T-cell (primary cell): ENCODE results near the gene KIF3C. TPM values are rescaled to one million over a fixed set of nuclear protein-coding genes. Genes with fewer than 3 reads are reported as not detected.
"Not testable (repeated sequence)": the region's sequence is repeated elsewhere in the genome, so short reads cannot be mapped to it uniquely, and the experiment has no call there.

Experiments
- ATAC-seq, 4 experiments: fragments of 200-7000 bp in 3 of 4; fragments of 150-1000 bp in 1 of 4; cut with Tn5 transposase; replicated peaks in 1 of 4; 1 replicate in 3 of 4; 2 replicates in 1 of 4; pipeline ENCODE4 v1.10.0; 2021; ENCODE audit warnings: moderate library complexity in 3 of 4, mild to moderate bottlenecking in 2 of 4, moderate number of reproducible peaks in 1 of 4
- CTCF ChIA-PET, 2 donors: fragments of 300-600 bp; sonication (Branson Sonifier 250); formaldehyde crosslinking; loops; one replicate each; lab custom pipeline; 2022; ENCODE audit warnings: antibody characterized with exemption in 2 of 2; lab: Charles Lee
- POLR2A ChIA-PET, 2 donors: fragments of 300-600 bp; sonication (Branson Sonifier 250); formaldehyde crosslinking; loops; one replicate each; lab custom pipeline; 2022; ENCODE audit warnings: antibody characterized with exemption in 2 of 2; lab: Charles Lee
- DNase-seq, 35 experiments: peaks; one replicate each; pipeline versions ENCODE4 v3.0.0 to v3.0.0-alpha.2; 2013 to 2023
- H3K27ac ChIP-seq: one replicate; pipeline ENCODE4 v1.5.1; 2013; ENCODE audit warnings: low read length
- H3K27me3 ChIP-seq, 2 experiments: replicated peaks in 1 of 2; 1 replicate in 1 of 2; 2 replicates in 1 of 2; pipeline versions ENCODE4 v1.6.1 to v1.7.0; 2013; ENCODE audit warnings: low read length in 1 of 2, mixed read lengths in 1 of 2; ENCODE audit not compliant: control insufficient read depth in 2 of 2, insufficient read depth in 2 of 2; ENCODE audit errors: extremely low read depth in 1 of 2
- H3K36me3 ChIP-seq, 2 donors: 1 replicate in 1 of 2; 2 replicates in 1 of 2; pipeline versions ENCODE4 v1.6.1 to v1.7.0; 2013; ENCODE audit warnings: low read length in 1 of 2; ENCODE audit not compliant: control insufficient read depth in 2 of 2, insufficient read depth in 1 of 2; ENCODE audit errors: extremely low read depth in 1 of 2
- H3K4me1 ChIP-seq, 2 experiments: 1 replicate in 1 of 2; 2 replicates in 1 of 2; pipeline versions ENCODE4 v1.6.1 to v1.7.0; 2013; ENCODE audit warnings: low read length in 2 of 2, mixed read lengths in 1 of 2; ENCODE audit not compliant: insufficient read depth in 2 of 2, control insufficient read depth in 1 of 2; ENCODE audit errors: extremely low read depth in 1 of 2
- H3K4me3 ChIP-seq, 2 donors: 1 replicate in 1 of 2; 2 replicates in 1 of 2; pipeline versions ENCODE4 v1.5.1 to v1.7.0; 2013; ENCODE audit warnings: mild to moderate bottlenecking in 2 of 2, low read length in 1 of 2, moderate library complexity in 1 of 2; ENCODE audit not compliant: control insufficient read depth in 1 of 2; ENCODE audit errors: extremely low read depth in 1 of 2
- H3K9me3 ChIP-seq: 2 replicates; pipeline ENCODE4 v1.7.0; 2013
- H3K27ac Mint-ChIP-seq, 2 donors: one replicate each; pipeline ENCODE4 v1.8.0; 2020 to 2021; ENCODE audit warnings: mild to moderate bottlenecking in 2 of 2, mixed read lengths in 2 of 2
- H3K27me3 Mint-ChIP-seq, 2 donors: one replicate each; pipeline ENCODE4 v1.8.0; 2021 to 2022; ENCODE audit warnings: mixed read lengths in 2 of 2
- H3K36me3 Mint-ChIP-seq: one replicate; pipeline ENCODE4 v1.8.0; 2021; ENCODE audit warnings: mixed read lengths
- H3K4me1 Mint-ChIP-seq, 3 donors: one replicate each; pipeline ENCODE4 v1.8.0; 2020 to 2022; ENCODE audit warnings: mixed read lengths in 3 of 3, mild to moderate bottlenecking in 1 of 3
- H3K4me3 Mint-ChIP-seq, 3 donors: one replicate each; pipeline ENCODE4 v1.8.0; 2020 to 2022; ENCODE audit warnings: mild to moderate bottlenecking in 3 of 3, mixed read lengths in 3 of 3, moderate library complexity in 3 of 3
- H3K9me3 Mint-ChIP-seq, 3 donors: one replicate each; pipeline ENCODE4 v1.8.0; 2020 to 2022; ENCODE audit warnings: mixed read lengths in 3 of 3
- WGBS: methylation state at CpG from one replicate; pipeline ENCODE4 v1.1.5; 2013; ENCODE audit warnings: missing lambda C conversion rate; ENCODE audit not compliant: insufficient coverage; 5-methylcytosine and 5-hydroxymethylcytosine counted together
- total RNA-seq, 35 experiments: library from RNA in 6 of 35; stranded (reverse) in 6 of 35; fragments of 120-200 nt in 1 of 35; gene quantifications; one replicate each; pipeline versions ENCODE4 v1.2.1 to v1.2.4 and lab custom pipeline; 2013 to 2026

The KIF3C gene
- total RNA-seq, 5 donors from 2014 or later (not counting 1 experiment from before 2014, with no cell fraction given), result 3.3 to 8.6 (median 6.9) TPM

DNA sequence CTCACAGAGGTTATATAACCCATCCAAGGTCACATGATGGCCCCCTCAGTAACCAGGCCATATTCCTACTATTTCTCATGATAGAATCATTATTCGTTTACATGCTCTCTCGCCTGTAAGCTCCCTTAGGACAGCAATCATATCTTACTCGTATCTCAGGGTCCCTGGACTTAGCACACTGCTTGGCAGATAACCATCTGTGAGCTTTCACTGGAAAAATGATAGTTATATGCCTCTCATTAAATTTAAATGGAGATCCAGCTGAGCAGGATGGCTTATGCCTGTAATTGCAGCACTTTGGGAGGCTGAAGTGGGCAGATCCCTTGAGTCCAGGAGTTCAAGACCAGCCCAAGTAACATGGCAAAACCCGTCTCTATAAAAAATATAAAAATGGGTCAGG lies 21.9 kb downstream of the KIF3C start:
- Mint-ChIP-seq H3K27ac (no peak overlapping the region), H3K4me1 (peaks cover 13 to 16% (median 15%) of the 10 kb centered on the region in 3 donors), H3K27me3 (no peaks in the 10 kb centered on the region), H3K9me3 (no peaks in the 10 kb centered on the region), H3K4me3 (no peak overlapping the region), H3K36me3 (no peaks in the 10 kb centered on the region)
- WGBS, result 98% methylated on average over 4 of the region's 4 CpGs
- ATAC-seq, result no peak
- POLR2A ChIA-PET, result interaction anchor here in 1 of 2 donors (0.6 kb wide), 1 partner anchor 10 kb away, joined by 13 read pairs; no protein-coding TSS in a partner anchor
- DNase-seq, result no peak
- H3K27me3 ChIP-seq, result no peaks in the 10 kb centered on the region
- no peaks in the 10 kb centered on the region for H3K9me3 ChIP-seq
- CTCF ChIA-PET, result interaction anchor here in 1 of 2 donors (0.5 to 0.6 kb wide), 3 partner anchors 10 to 11 kb away, joined by 4 to 8 read pairs (median 4); no protein-coding TSS in a partner anchor
- no peak overlapping the region for H3K4me3 ChIP-seq
- no peaks in the 10 kb centered on the region for H3K36me3 ChIP-seq
- H3K4me1 ChIP-seq, result peaks cover 3 to 7% of the 10 kb centered on the region in 2 experiments
- H3K27ac ChIP-seq, result no peak overlapping the region

DNA sequence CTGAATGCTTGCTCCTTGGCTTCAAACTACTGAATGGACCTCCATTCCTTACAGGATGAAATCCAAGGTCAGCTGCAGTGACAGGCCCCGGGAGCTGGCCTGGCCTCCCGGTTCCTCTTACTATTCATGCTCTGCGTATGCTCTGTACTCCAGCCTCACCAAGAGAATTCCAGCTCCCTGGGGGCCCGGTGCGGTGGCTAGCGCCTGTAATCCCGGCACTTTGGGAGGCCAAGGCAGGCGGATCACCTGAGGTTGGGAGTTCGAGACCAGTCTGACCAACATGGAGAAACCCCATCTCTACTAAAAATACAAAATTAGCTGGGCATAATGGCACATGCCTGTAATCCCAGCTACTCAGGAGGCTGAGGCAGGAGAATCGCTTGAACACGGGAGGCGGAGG lies 23.7 kb downstream of the KIF3C start:
- H3K27me3 ChIP-seq, CTCF ChIA-PET, ATAC-seq, DNase-seq, H3K4me3 Mint-ChIP-seq, H3K4me3 ChIP-seq, H3K27ac Mint-ChIP-seq, H3K27ac ChIP-seq, H3K9me3 Mint-ChIP-seq, H3K27me3 Mint-ChIP-seq, H3K36me3 Mint-ChIP-seq, H3K36me3 ChIP-seq, POLR2A ChIA-PET, H3K9me3 ChIP-seq, H3K4me1 ChIP-seq: not testable (repeated sequence)
- peaks cover 13 to 16% (median 15%) of the 10 kb centered on the region in 3 donors for H3K4me1 Mint-ChIP-seq
- 95% methylated on average over 3 of the region's 12 CpGs for WGBS

DNA sequence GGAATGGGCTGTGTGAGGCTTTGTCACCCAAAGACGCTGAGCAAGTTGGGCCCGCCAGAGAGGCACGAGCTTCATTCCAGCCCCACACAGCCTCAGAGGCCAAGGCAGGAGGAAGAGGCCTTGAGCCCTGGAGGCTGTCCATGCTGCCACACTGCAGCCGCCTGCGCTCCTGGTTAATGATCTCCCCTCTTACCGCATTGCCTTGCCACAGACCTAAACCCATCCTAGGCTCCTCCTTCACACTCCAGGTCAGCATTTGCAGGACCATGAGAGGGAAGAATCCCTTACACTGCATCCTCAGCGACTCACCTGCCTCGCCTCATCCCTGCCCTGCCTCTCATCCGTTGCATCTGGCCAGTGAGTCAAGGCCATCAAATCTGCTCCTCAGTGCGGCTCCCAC lies 24.6 kb downstream of the KIF3C start:
- DNase-seq, result no peak
- WGBS, result 91% methylated on average over 10 of the region's 10 CpGs
- Histone ChIP-seq H3K9me3 (no peaks in the 10 kb centered on the region), H3K36me3 (no peaks in the 10 kb centered on the region), H3K4me1 (peaks cover 3 to 7% of the 10 kb centered on the region in 2 experiments), H3K4me3 (no peak overlapping the region), H3K27me3 (no peaks in the 10 kb centered on the region), H3K27ac (no peak overlapping the region)
- POLR2A ChIA-PET, result no interaction called here
- ATAC-seq, result no peak
- H3K27me3 Mint-ChIP-seq, result no peaks in the 10 kb centered on the region
- H3K4me3 Mint-ChIP-seq, result no peak overlapping the region
- CTCF ChIA-PET, result interaction anchor here in 1 of 2 donors (0.9 to 1.0 kb wide), 2 partner anchors 106 to 226 kb away, joined by 3 read pairs; no protein-coding TSS in a partner anchor
- peaks cover 13 to 16% (median 15%) of the 10 kb centered on the region in 3 donors for H3K4me1 Mint-ChIP-seq
- no peaks in the 10 kb centered on the region for H3K36me3 Mint-ChIP-seq
- H3K27ac Mint-ChIP-seq, result no peak overlapping the region
- no peaks in the 10 kb centered on the region for H3K9me3 Mint-ChIP-seq

DNA sequence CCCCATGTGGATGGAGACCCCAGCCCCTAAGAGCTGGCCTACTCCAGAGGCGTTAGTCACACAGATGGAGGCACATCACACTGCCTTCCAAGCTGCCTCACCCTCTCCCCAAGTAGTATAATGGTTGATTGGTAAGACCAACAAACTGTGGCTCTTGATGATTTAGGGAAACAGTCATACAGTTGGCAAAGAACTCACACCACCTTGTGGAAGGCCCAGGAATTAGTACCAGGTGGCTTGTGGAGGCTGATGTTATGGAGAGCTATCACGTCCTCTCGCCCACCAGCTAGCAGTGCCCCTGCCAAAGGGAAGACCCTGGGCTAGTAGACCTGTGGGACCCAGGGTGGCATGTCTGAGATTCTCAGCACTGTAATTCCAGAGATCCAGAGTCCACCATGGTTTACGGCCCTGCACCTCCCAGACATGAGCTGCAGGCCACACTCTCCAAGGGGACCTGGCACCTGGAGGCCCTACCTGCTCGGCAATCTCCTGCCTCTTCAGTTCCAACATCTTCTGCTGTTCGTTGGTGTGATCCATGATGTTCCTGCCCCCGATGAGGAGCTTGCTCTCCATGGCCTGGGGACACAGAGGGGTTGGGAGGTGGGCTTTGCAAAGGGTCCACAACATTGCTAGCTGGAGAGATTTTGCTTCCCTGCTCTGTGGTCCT lies 26.3 kb downstream of the KIF3C start:
- WGBS, result 75% methylated on average over 6 of the region's 7 CpGs
- Mint-ChIP-seq H3K4me1 (peaks cover 3 to 7% (median 6%) of the 10 kb centered on the region in 3 donors), H3K27ac (no peak overlapping the region), H3K4me3 (no peak overlapping the region), H3K27me3 (no peaks in the 10 kb centered on the region), H3K36me3 (no peaks in the 10 kb centered on the region), H3K9me3 (no peaks in the 10 kb centered on the region)
- ATAC-seq (no peak), DNase-seq (no peak)
- POLR2A ChIA-PET, result no interaction called here
- no peaks in the 10 kb centered on the region for H3K9me3 ChIP-seq
- H3K27me3 ChIP-seq, result no peaks in the 10 kb centered on the region
- H3K27ac ChIP-seq, result no peak overlapping the region
- H3K36me3 ChIP-seq, result no peaks in the 10 kb centered on the region
- peaks cover 3 to 6% of the 10 kb centered on the region in 2 experiments for H3K4me1 ChIP-seq
- CTCF ChIA-PET, result interaction anchor here in 1 of 2 donors (0.5 to 1.2 kb wide), 3 partner anchors 9 to 641 kb away, joined by 3 read pairs; no protein-coding TSS in a partner anchor
- no peak overlapping the region for H3K4me3 ChIP-seq

DNA sequence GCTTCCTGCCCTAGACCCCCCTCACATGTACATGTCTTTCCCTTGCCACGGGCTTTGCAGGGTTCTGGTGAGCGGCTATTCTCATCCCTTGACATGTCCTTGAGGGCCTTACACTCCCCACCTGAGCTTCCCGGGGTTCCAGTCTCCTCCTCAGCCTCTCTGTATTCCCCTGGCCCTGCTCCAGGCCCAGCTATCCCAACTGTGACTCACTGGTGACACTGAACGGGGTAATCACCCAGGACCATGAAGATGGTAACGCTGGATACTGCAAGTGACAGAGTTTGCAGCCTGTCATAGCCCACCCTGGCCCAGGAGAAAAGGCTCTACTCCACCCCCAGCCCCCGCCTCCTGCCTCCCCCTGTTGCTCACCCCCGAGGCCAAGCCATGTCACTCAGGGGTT lies 27.3 kb downstream of the KIF3C start:
- H3K36me3 ChIP-seq, result no peaks in the 10 kb centered on the region
- H3K36me3 Mint-ChIP-seq, result no peaks in the 10 kb centered on the region
- no peaks in the 10 kb centered on the region for H3K27me3 ChIP-seq
- CTCF ChIA-PET, result no interaction called here
- POLR2A ChIA-PET, result no interaction called here
- H3K27ac Mint-ChIP-seq, result no peak overlapping the region
- ATAC-seq (no peak), DNase-seq (no peak)
- peaks cover 0 to 2% (median 0%) of the 10 kb centered on the region in 3 donors for H3K4me1 Mint-ChIP-seq
- H3K4me3 ChIP-seq, result no peak overlapping the region
- no peak overlapping the region for H3K4me3 Mint-ChIP-seq
- H3K9me3 Mint-ChIP-seq, result no peaks in the 10 kb centered on the region
- no peaks in the 10 kb centered on the region for H3K4me1 ChIP-seq
- no peaks in the 10 kb centered on the region for H3K27me3 Mint-ChIP-seq
- no peak overlapping the region for H3K27ac ChIP-seq
- no peaks in the 10 kb centered on the region for H3K9me3 ChIP-seq
- 93% methylated on average over 5 of the region's 7 CpGs for WGBS

DNA sequence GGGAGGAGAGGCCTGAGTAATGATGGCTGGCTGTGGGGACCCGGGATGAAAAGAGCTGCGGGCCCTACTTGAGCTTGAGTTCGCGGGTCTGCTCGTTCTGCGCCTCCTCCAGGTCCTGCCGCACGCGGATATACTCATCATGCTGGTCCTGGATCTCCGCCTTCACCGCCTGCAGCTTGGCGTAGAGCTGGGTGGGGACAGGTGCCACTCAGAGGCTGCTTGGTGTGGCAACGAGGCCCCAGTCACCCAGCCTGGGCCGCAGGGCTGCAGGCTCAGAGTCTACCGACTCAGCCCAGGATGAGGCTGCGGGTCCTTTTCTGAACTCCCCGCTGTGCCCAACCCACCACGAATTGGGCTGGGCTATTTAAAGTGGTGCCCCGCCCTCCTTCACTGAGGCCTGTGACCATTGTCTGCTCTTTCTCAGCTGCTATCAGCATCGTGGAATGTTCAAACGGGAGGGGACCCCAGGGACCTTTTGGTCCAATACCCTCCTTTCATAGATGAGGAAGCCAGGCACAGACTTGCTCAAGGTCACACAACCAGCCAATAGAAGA lies 28.0 kb downstream of the KIF3C start:
- Mint-ChIP-seq H3K36me3 (no peaks in the 10 kb centered on the region), H3K4me1 (peaks cover 0 to 2% (median 0%) of the 10 kb centered on the region in 3 donors), H3K27ac (no peak overlapping the region), H3K4me3 (no peak overlapping the region), H3K27me3 (no peaks in the 10 kb centered on the region), H3K9me3 (no peaks in the 10 kb centered on the region)
- Histone ChIP-seq H3K9me3 (no peaks in the 10 kb centered on the region), H3K4me1 (no peaks in the 10 kb centered on the region), H3K4me3 (no peak overlapping the region), H3K27ac (no peak overlapping the region), H3K27me3 (no peaks in the 10 kb centered on the region), H3K36me3 (no peaks in the 10 kb centered on the region)
- CTCF ChIA-PET, result interaction anchor here in 1 of 2 donors (0.5 to 0.7 kb wide), 2 partner anchors 103 to 331 kb away, joined by 3 to 4 read pairs; no protein-coding TSS in a partner anchor
- POLR2A ChIA-PET, result no interaction called here
- no peak for DNase-seq
- WGBS, result 95% methylated on average over 19 of the region's 21 CpGs
- no peak for ATAC-seq
